HG03064 (cell line): ENCODE data around the gene FRA10AC1.
"Not testable (repeated sequence)": the region's sequence is repeated elsewhere in the genome, so short reads cannot be mapped to it uniquely, and the experiment has no call there.

Experiments used
- ATAC-seq: cut with Tn5 transposase; IDR thresholded peaks from one replicate; pipeline ENCODE4 v1.9.1; 2021; ENCODE audit warnings: low read depth; ENCODE audit not compliant: unreplicated experiment

The FRA10AC1 gene

DNA sequence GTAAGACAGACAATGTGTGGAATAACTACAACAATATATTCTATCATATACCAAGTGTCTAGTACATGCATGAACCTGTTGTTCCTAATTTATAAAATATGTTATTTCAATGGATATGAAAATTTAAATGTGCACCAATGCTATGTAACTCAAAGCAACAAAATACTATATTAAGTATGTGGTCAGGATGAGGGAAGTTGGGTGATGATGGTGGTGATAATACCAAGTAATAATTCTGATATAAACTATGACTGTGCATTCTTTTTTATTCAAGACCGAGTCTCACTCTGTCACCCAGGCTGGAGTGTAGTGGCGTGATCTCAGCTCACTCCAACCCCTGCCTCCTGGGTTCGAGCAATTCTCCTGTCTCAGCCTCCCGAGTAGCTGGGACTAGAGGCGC lies 2.1 kb upstream of the FRA10AC1 start:
- ATAC-seq = no peak

DNA sequence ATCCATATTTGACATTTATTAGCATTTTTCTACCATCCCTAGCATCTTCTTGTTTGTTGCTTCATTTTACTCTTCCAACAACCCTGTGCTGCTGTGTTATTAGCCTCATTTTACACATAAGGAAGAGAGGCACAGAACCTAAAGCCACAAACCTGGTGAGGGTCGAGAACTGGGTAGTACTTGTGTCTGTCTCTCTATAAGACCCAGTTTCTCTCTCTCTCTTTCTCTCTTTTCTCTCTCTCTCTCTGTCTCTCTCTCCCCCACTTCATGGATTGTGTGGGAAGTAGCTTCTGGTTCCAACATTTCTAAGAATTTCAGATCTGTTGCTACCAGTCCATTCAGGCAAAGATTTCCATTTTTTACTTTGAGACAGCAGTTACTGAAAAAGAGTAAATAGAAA lies 1.4 kb upstream of the FRA10AC1 start:
- no peak for ATAC-seq

DNA sequence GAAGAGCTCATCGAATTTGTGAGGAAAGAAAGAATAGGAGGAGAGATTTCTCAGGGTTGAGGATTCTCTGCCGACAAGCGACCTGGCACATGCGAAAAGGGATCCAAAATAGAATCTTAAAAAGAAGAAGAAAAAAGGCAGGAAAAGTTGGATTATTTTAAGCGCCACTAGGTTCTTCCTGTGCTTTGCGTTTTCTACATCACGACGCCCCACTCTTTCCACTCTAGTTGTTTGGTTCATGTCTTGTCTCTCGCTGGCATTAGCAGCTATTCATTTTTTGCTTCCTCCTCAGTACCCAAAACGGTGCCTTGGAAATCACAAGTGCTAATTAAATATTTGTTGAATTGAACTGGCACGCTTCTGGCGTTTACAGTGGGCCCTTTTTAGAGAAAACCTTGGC lies 674 bp upstream of the FRA10AC1 start:
- ATAC-seq = no peak

DNA sequence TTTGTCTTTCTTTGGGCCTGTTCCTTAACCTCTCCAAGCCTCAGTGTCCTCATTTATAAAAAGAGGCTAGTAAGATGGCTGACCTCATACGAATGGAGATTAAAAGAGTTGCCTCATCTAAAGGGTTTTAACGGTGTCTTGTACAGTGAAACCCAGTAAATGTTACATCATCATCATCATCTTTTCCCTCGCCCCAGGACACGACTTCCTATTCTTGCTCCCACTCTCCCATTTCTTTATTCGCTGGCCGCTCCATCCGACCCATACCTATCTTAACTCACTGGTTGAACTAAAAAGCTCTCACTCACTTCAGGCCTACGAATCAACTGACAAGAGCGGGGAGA lies 554 bp downstream of the FRA10AC1 start:
- no peak for ATAC-seq

DNA sequence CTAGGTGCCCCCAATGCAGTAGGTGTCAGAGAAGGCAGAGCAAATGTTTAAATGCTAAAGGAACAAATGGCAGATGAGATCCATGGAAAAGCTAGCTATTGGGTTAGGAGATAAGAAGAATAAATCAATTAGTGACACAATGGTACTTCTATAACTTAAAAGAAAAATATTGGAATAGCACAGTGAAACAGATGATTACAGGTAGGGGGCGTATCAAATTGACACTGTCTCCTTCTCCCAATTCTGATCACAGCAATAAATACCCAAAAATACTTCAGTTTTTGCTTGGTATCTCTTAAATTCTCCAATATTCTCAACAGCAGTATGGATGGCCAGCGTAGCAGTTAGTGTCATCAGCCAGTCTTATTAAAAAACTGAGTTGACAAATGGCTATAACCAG lies 5.2 kb downstream of the FRA10AC1 start:
- ATAC-seq = no peak

DNA sequence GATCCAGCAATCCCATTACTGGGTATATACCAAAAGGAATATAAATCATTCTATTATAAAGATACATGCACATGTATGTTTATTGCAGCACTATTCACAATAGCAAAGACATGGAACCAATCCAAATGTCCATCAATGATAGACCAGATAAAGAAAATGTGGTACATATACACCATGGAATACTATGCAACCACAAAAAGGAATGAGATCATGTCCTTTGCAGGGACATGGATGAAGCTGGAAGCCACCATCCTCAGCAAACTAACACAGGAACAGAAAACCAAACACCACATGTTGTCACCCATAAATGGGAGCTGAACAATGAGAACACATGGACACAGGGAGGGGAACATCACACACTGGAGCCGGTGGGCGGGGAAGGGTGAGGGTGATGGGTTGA lies 5.8 kb downstream of the FRA10AC1 start:
- ATAC-seq = not testable (repeated sequence)

DNA sequence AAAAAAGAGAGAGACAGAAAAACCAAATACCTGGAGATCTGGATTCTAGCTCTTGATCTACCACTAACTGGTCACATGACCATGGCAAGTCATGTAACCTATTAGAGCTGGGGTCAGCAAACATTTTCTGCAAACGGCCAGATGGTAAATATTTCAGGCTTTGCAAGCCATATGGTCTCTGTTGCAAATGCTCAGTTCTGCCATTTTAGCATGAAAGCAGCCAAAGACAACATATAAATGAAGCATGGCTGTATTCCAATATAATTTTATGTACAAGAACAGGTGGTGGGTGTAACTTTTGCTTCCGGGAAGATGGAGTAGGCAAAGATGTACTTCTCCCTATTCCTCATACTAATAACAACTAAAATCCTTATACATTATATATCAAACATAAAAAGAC lies 6.7 kb downstream of the FRA10AC1 start:
- no peak for ATAC-seq

DNA sequence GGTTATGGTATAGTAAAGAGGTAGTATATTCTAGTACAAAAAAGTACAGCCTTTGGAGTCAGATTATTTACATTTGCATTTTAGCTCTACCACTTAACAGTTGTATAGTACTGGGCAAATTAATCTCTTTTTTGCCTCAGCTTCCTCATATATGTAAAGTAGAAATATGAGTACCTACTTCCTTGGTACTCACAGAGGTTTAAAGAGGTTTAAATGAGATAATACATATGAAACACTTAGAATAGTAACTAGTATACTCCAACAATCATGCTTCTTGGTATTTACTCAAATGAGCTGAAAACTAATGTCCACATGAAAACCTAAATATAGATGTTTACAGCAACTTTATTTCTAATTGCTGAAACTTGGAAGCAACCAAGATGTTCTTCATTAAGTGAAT lies 14.7 kb downstream of the FRA10AC1 start:
- ATAC-seq = no peak

DNA sequence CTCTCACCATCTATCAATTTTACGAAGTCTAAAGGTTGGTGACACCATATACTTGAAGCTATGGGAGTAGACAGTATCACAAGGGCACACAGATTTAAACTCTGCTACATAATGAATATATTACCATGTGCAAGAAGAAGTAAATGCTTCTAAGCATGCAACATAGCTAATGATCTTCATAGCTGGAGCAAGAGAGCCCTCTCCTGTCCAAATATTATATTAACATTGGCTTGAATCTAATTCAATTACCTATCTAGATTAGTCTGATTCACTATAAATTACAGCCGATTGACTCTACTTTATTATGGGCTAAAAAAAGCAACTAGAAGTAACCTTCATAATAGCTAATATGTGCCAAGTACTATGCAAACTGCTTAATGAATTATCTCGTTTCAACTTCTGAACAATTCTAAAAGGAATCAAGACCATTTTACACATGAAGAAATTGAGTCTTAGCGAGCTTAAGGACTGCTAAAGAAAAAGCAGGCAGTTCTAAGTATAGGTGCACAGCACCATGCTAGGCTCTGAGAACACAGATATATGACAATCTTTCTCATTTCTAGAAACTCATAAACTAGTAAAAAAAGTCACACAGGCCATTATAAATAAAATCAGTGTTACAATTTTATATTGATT lies 21.9 kb downstream of the FRA10AC1 start:
- ATAC-seq = no peak

DNA sequence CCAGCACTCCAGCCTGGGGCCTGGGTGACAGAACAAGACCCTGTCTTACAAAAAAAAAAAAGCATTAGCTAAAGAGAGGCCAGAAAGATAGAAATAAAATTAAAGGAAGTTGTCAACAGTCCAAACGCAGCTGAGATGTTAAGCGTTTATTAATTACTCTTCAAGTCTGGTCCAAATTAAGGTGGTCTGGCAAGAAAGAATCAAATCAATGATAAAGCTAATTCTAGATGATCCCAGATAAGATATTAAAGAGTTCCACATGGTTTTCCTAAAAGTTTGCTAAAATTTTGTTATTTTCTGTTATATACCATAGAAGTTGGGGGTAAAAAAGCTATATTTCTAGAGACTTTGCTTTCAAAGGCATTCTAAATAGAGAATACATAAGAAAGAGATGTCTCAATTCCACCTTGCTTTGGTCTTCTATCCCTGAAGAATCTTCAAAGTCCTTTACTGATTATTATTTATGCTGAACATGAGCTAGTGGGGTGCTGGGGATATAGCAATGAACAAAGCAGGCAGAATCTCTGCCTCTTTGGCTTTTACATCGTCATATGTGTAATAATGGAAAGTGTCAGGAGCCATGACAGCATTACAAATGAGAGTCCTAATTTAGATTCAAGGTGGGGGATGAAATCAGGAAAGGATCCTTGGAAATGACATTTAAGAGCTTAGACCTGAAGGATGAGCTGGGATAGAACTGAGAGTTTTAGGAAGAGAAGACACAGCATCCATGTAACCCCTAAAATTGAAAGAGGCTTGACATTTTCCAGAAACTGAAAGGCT lies 23.4 kb downstream of the FRA10AC1 start:
- no peak for ATAC-seq

DNA sequence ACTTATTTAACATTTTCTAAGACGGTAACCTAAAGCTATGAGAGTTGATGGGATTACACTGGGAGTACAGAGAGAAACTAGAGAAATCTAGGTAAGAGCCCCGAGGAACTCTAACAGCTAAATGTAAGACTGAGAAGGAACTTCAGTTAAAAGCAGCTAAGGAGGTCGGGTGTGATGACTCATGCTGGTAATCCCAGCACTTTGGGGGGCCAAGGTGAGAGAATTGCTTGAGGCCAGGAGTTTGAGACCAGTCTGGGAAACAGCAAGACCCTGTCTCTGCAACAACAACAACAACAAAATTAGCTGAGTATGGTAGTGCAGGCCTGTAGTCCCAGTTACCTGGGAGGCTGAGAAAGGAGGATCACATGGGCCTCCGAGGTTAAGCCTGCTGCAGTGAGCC lies 24.0 kb downstream of the FRA10AC1 start:
- no peak for ATAC-seq

DNA sequence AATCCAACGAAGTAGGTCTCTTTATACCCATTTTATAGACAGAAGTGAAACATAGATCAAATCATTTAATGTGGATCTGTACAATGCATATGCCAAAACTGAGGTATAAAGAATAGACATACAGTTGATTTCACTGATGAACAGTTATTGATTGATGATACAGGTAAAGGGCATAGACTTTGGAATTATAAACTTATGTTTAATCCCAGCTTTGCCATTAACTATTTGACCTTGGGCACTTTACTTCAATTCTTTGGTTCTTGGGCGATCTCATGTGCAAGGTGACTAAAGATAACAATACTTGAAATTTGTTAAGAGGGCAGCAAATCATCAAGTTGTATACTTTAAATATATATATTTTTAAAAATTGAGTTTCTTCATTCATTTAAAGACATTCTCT lies 28.6 kb downstream of the FRA10AC1 start:
- no peak for ATAC-seq

DNA sequence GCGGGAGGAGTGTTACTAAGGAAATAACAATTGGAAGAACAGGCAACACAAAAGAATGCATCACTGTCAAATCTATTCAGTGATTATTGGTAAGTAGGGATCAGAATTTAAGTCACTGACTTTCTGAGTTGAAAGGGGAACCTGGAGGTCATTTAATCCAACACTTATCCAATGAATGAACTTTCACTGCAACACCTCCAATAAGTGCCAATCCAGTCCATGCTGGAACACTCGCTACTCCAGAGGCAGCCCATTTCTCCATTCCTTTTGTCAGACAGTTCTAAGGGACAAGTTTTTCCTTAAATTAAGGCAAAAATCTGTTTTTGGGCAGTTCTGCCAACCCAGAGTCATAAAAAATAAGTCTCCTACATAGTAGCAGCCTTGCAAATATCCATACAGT lies 29.5 kb downstream of the FRA10AC1 start:
- ATAC-seq = no peak

DNA sequence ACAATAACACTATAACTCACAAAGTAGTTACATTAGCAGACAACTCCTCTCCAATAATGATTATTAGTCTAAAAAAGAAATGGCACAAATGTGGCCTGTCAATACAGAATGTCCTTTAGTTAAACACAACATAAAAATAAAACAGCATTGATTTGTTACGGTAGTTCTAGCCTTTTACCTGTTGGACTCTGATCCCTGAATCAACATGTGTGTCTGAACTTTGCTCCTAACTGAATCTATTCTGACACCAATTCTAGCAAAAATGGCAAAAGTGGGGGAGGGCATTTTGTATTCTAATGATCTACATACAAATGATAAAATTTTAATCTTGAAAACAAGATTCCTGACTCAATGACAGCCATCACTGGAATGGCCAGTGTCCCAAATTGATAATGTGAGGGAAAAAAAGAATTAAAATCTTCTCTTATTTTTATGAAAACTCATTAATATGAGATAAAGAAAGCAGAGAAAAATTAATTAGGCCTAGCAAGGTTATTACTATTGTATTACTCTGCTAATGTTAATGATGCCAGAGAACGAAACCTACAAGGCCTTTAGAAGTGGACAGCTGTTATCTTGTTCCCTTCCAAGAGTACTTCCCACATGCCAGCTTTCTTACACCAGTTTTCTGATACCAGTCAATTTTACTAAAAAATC lies 30.2 kb downstream of the FRA10AC1 start:
- no peak for ATAC-seq

DNA sequence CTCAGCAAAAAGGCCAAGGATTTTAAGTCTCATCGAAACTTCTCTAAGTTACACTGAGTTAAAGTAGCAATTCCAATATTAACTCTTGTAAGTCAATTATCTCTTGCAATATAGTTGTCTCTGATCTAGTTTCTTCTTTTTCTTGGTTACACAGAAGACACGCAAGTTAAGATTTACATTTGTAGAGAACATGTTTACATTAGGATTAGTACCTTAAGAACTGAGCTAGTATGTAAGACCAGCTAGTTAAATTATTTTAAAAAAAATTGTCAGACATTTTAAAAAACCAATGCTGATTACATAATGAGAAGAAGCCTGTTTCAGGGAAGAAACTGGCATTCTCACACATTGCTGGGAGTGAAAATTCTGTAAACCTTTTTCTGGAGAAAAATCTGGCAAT lies 31.4 kb downstream of the FRA10AC1 start:
- no peak for ATAC-seq

DNA sequence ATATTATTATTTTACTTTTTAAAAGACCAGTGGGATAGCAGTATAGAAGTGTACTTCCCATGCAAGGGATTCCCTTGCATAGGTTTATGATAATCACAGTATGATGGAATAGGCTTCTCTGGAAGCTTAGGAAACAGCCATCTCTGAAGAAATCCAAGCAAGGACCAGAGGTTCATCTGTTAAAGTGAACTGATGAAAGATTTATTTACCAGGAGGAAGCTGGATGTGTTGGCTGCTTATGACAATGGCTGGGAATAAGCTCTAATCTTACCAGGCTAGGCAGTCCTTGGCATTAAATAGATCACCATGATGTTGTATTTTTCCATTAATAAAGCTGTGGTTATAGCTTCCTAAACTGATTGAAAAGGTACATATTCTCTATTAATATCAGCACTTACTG lies 32.0 kb downstream of the FRA10AC1 start:
- no peak for ATAC-seq

DNA sequence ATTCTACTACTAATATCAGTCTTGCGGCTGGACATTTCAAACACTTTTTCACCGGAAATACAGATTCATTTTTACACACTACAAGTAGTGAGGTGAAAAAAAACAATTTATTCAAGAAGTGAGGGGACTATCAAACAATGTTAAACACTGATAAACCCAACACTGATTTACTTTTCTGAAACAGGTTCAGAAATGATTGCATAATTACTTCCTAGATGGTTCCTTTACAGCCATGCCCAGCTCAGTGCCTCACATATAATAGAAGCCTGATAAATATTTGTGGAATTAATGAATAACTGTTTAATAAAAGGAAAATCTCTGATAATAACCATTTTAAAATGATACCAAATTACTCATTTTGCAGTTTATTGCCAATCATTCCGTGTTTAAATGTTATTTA lies 34.6 kb downstream of the FRA10AC1 start:
- ATAC-seq = no peak

DNA sequence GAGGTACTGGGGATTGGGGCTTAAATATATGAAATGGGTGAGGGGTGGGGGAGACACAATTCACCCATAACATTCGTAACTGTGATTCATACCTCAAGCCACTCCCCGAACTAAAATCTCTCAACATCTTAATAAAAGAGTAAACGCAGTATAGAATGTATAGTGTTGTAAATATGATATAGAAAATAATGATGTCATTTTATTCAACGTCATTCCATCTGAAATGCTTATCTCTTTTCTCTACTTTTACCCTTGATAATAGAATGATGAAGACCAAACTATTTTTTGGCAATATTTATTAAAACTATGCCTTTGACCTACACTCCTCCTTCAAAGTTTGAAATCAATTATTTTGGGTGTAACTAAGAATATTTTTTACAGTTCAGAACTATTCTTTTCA lies 36.4 kb downstream of the FRA10AC1 start:
- no peak for ATAC-seq

DNA sequence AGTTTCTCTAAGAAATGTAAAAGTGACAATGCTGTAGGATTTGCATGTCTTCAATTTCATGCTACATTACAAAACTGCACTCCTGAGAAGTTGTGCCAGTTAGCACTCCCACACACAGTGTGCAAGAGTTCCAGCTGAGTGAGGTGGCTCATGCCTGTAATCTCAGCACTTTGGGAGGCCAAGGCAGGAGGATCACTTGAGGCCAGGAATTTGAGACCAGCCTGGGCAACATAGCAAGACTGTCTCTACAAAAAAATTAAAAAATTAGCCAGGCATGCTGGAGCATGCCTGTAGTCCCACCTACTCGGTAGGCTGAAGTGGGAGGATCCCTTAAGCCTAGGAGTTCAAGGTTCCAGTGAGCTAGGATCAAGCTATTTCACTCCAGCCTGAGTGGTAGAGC lies 44.6 kb downstream of the FRA10AC1 start:
- ATAC-seq = no peak

DNA sequence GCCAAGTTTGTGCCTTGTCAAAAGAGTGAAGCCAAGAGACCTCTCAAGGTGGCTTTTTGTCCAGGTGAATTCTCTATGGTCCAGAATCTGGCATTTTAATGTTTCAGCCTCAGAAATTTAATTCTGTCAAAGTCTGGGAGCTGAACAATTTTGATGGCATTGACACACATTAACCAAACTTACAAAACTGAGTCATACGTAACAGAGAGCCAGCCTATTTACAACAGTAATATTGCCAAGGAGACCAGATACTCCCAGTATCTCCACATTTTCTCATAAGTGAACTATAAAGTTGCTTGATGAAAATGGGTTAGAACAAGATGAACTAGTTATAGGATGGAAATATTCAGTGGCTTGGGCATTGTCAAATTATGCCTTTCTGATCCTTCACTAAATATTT lies 46.2 kb downstream of the FRA10AC1 start:
- ATAC-seq = no peak

DNA sequence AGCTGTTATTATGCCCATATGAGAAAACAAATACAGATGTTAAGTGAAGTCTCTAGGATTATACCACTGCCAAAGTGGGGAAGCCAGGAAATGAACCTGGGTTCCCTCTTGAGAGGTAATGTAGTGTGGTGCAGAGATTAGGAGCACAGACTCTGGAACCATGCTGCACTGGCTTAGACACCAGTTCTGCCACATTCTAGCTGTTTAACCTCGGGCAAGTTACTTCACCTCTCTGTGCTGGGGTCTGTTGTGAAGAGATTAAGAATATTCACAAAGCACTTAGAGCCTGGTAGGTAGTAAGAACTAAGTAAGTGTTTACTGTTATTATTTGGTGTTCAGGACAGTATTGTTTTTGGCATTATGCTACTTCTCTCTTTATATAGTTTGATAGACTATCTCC lies 48.2 kb downstream of the FRA10AC1 start:
- ATAC-seq = no peak

DNA sequence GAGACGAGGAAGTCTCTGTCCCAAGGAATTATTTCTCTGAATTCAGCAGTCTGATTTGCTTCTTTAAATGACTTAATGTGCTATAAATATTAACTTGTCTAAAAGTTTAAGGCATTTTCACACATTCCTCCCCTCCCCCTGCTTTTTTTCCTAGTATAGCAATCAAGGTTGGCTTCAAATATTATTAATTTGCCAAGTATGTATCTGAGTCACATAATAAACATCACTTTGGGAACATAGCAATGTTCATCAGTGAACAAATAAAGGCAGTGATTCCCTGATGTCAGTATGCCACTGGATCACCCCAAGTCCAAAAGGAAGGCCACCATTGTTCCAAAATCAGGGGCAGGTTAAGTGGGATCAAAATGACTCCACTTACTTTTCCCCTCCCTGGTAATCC lies 49.5 kb downstream of the FRA10AC1 start:
- no peak for ATAC-seq
